WERI-Rb-1 (cell line): ENCODE data around the gene WDFY3.

Experiments used
- DNase-seq: peaks from one replicate; pipeline ENCODE4 v3.0.0-alpha.2; 2020
- H3K27ac ChIP-seq: fragments of 250-450 bp; sonication (Bioruptor Pico); 2 replicates; pipeline ENCODE4 v1.5.1; 2020; ENCODE audit warnings: mild to moderate bottlenecking, moderate library complexity
- H3K27me3 ChIP-seq: fragments of 250-450 bp; sonication (Bioruptor Pico); 2 replicates; pipeline ENCODE4 v1.5.1; 2021; ENCODE audit warnings: mild to moderate bottlenecking, low read depth, moderate library complexity; ENCODE audit not compliant: insufficient read depth, severe bottlenecking
- H3K36me3 ChIP-seq: fragments of 250-450 bp; sonication (Bioruptor Pico); 2 replicates; pipeline ENCODE4 v1.5.1; 2020; ENCODE audit warnings: mild to moderate bottlenecking, moderate library complexity
- H3K4me3 ChIP-seq: 2 replicates; pipeline ENCODE4 v1.5.1; 2011; ENCODE audit warnings: low read depth, mild to moderate bottlenecking, control low read depth, low read length
- H3K9me3 ChIP-seq: fragments of 250-450 bp; sonication (Bioruptor Pico); 2 replicates; pipeline ENCODE4 v1.5.1; 2021; ENCODE audit warnings: mild to moderate bottlenecking, moderate library complexity; ENCODE audit not compliant: severe bottlenecking
- CTCF ChIP-seq: IDR thresholded peaks from 2 replicates; pipeline ENCODE4 v1.5.1; 2011; ENCODE audit warnings: low read depth, mild to moderate bottlenecking, control low read depth, inconsistent platforms, low read length

The WDFY3 gene

GRCh38 chr4:84750960-84751283 lies 215.6 kb downstream of the WDFY3 start:
- peaks cover 50% of the 10 kb centered on the region for H3K36me3 ChIP-seq
- H3K27me3 ChIP-seq, result no peaks in the 10 kb centered on the region
- H3K4me3 ChIP-seq, result no peak overlapping the region
- TF ChIP-seq CTCF, result no peak
- H3K27ac ChIP-seq, result no peak overlapping the region
- no peaks in the 10 kb centered on the region for H3K9me3 ChIP-seq
- DNase-seq, result no peak

- peaks cover 51% of the 10 kb centered on the region for H3K36me3 ChIP-seq
- no peak overlapping the region for H3K27ac ChIP-seq
- TF ChIP-seq CTCF, result 0 out of 2 replicates have a peak, but pooled peaks have one; percentile 29
- H3K4me3 ChIP-seq, result no peak overlapping the region
- no peak for DNase-seq
- no peaks in the 10 kb centered on the region for H3K27me3 ChIP-seq
- no peaks in the 10 kb centered on the region for H3K9me3 ChIP-seq
Observed at GRCh38 chr4:84750260-84750959, 216.1 kb downstream of the WDFY3 start.

GRCh38 chr4:84740057-84740456 lies 226.4 kb downstream of the WDFY3 start:
- no peak overlapping the region for H3K27ac ChIP-seq
- no peaks in the 10 kb centered on the region for H3K27me3 ChIP-seq
- H3K36me3 ChIP-seq, result peaks cover 58% of the 10 kb centered on the region
- no peaks in the 10 kb centered on the region for H3K9me3 ChIP-seq
- no peak for TF ChIP-seq CTCF
- DNase-seq, result no peak
- no peak overlapping the region for H3K4me3 ChIP-seq

- Histone ChIP-seq H3K9me3 (no peaks in the 10 kb centered on the region), H3K27ac (no peak overlapping the region), H3K36me3 (peaks cover 64% of the 10 kb centered on the region), H3K4me3 (no peak overlapping the region), H3K27me3 (no peaks in the 10 kb centered on the region)
- no peak for TF ChIP-seq CTCF
- DNase-seq, result no peak
Observed at GRCh38 chr4:84738622-84739021, 227.9 kb downstream of the WDFY3 start.

GRCh38 chr4:84737656-84738055 lies 228.8 kb downstream of the WDFY3 start:
- no peak for DNase-seq
- TF ChIP-seq CTCF, result no peak
- H3K36me3 ChIP-seq, result peaks cover 63% of the 10 kb centered on the region

GRCh38 chr4:84734037-84734436 lies 232.5 kb downstream of the WDFY3 start:
- no peaks in the 10 kb centered on the region for H3K27me3 ChIP-seq
- no peak for TF ChIP-seq CTCF
- H3K36me3 ChIP-seq, result peaks cover 54% of the 10 kb centered on the region
- H3K4me3 ChIP-seq, result no peak overlapping the region
- no peak overlapping the region for H3K27ac ChIP-seq
- no peaks in the 10 kb centered on the region for H3K9me3 ChIP-seq
- DNase-seq, result no peak

More at GRCh38 chr4:84737656-84738055, 228.8 kb downstream of the WDFY3 start:
- H3K4me3 ChIP-seq, result no peak overlapping the region
- no peak overlapping the region for H3K27ac ChIP-seq
- no peaks in the 10 kb centered on the region for H3K9me3 ChIP-seq
- H3K27me3 ChIP-seq, result no peaks in the 10 kb centered on the region
